Measurements from ENCODE around the gene UNCX. TPM values are rescaled to one million over a fixed set of nuclear protein-coding genes. Genes with fewer than 3 reads are reported as not detected.
"Not testable (repeated sequence)": the region's sequence is repeated elsewhere in the genome, so short reads cannot be mapped to it uniquely, and the experiment has no call there.

UNCX gene
- total RNA-seq, 3 donors from 2014 or later = not detected

- DNase-seq (ENCODE audit: low spot score in 2 of 2) = no peak
- Histone ChIP-seq H3K36me3 (no peaks in the 10 kb centered on the region), H3K4me3 (no peak overlapping the region), H3K27ac (no peak overlapping the region), H3K4me1 (no peaks in the 10 kb centered on the region), H3K27me3 (peaks cover 0 to 53% of the 10 kb centered on the region in 2 donors), H3K9me3 (no peaks in the 10 kb centered on the region)
- intact Hi-C loops (cut with DNase I; ENCODE audit: low total_unique reads) = no loop called here
- TF ChIP-seq POLR2A (IDR thresholded peaks at IDR 0.05) = no peak
These were observed 45.9 kb downstream of the UNCX start for GRCh38 chr7:1278543-1278942.

GRCh38 chr7:1279041-1279440, 46.4 kb downstream of the UNCX start:
- TF ChIP-seq CTCF (IDR thresholded peaks at IDR 0.05) (no peak), POLR2AphosphoS5 (IDR thresholded peaks at IDR 0.05) (no peak), POLR2A (IDR thresholded peaks at IDR 0.05) (no peak)
- no peaks in the 10 kb centered on the region for H3K9me3 ChIP-seq
- intact Hi-C loops (cut with DNase I; ENCODE audit: low total_unique reads) = no loop called here
- H3K36me3 ChIP-seq = no peaks in the 10 kb centered on the region
- H3K27me3 ChIP-seq = peaks cover 0 to 57% of the 10 kb centered on the region in 2 donors
- H3K4me1 ChIP-seq = no peaks in the 10 kb centered on the region
- no peak overlapping the region for H3K4me3 ChIP-seq
- no peak for DNase-seq (ENCODE audit: low spot score in 2 of 2)
- H3K27ac ChIP-seq = no peak overlapping the region

GRCh38 chr7:1279895-1280294, 47.2 kb downstream of the UNCX start:
- H3K27ac ChIP-seq; intact Hi-C loops (cut with DNase I; ENCODE audit: low total_unique reads); H3K9me3 ChIP-seq; H3K36me3 ChIP-seq; H3K4me3 ChIP-seq; DNase-seq (ENCODE audit: low spot score in 2 of 2); H3K4me1 ChIP-seq: not testable (repeated sequence)
- H3K27me3 ChIP-seq = peaks cover 0 to 57% of the 10 kb centered on the region in 2 donors

- intact Hi-C loops (cut with DNase I; ENCODE audit: low total_unique reads) = no loop called here
- no peak overlapping the region for H3K27ac ChIP-seq
- H3K36me3 ChIP-seq = no peaks in the 10 kb centered on the region
- TF ChIP-seq CTCF (IDR thresholded peaks at IDR 0.05) (no peak), POLR2A (IDR thresholded peaks at IDR 0.05) (no peak)
- H3K9me3 ChIP-seq = no peaks in the 10 kb centered on the region
- no peak overlapping the region for H3K4me3 ChIP-seq
- no peaks in the 10 kb centered on the region for H3K4me1 ChIP-seq
- DNase-seq (ENCODE audit: low spot score in 2 of 2) = no peak
- H3K27me3 ChIP-seq = peaks cover 0 to 57% of the 10 kb centered on the region in 2 donors
These were observed 48.4 kb downstream of the UNCX start for GRCh38 chr7:1281068-1281467.

- no peaks in the 10 kb centered on the region for H3K4me1 ChIP-seq
- DNase-seq (ENCODE audit: low spot score in 2 of 2) = no peak
- H3K9me3 ChIP-seq = no peaks in the 10 kb centered on the region
- no peak for TF ChIP-seq CTCF (IDR thresholded peaks at IDR 0.05)
- TF ChIP-seq POLR2AphosphoS5 (IDR thresholded peaks at IDR 0.05) = no peak
- TF ChIP-seq POLR2A (IDR thresholded peaks at IDR 0.05) = no peak
- H3K36me3 ChIP-seq = no peaks in the 10 kb centered on the region
- H3K4me3 ChIP-seq = no peak overlapping the region
- intact Hi-C loops (cut with DNase I; ENCODE audit: low total_unique reads) = no loop called here
- no peak overlapping the region for H3K27ac ChIP-seq
- peaks cover 0 to 59% of the 10 kb centered on the region in 2 donors for H3K27me3 ChIP-seq
These were observed 50.0 kb downstream of the UNCX start for GRCh38 chr7:1282679-1283078.

- Histone ChIP-seq H3K36me3 (no peaks in the 10 kb centered on the region), H3K9me3 (no peaks in the 10 kb centered on the region), H3K27me3 (peaks cover 0 to 59% of the 10 kb centered on the region in 2 donors), H3K27ac (no peak overlapping the region), H3K4me3 (no peak overlapping the region), H3K4me1 (no peaks in the 10 kb centered on the region)
- intact Hi-C loops (cut with DNase I; ENCODE audit: low total_unique reads) = no loop called here
- TF ChIP-seq CTCF (IDR thresholded peaks at IDR 0.05) = no peak
- TF ChIP-seq POLR2A (IDR thresholded peaks at IDR 0.05) = no peak
- DNase-seq (ENCODE audit: low spot score in 2 of 2) = no peak
These were observed 50.7 kb downstream of the UNCX start for GRCh38 chr7:1283337-1283736.

All from breast epithelium (tissue), 4 donors.